ENCODE data around the gene CHADL.
A peak's percentile ranks its signal among the peaks of the same experiment; 100 is the strongest.

CHADL gene

GRCh38 chr22:41240377-41241132 is at the start of gene CHADL:
Gene CHADL, minus strand, starts transcription at chr22:41240931. Its CDS starts 50 bp downstream, at chr22:41240881.
- no peak within 1 kb of the TSS for H2AFZ ChIP-seq (ENCODE audit: low read length, unreplicated experiment)
- H3K79me2 ChIP-seq (ENCODE audit: control insufficient read depth, insufficient read depth, low read length, unreplicated experiment), result no peaks in the 10 kb centered on the region
- no peaks in the 10 kb centered on the region for H3K27me3 ChIP-seq (ENCODE audit: insufficient read depth, low read length)
- H3K4me3 ChIP-seq (ENCODE audit: low read depth, low read length), result no peak within 1 kb of the TSS
- H3K27ac ChIP-seq (ENCODE audit: low read depth, low read length), result no peak within 1 kb of the TSS
- no peaks in the 10 kb centered on the region for H3K36me3 ChIP-seq (ENCODE audit: insufficient read depth, low read length)
- no peaks in the 10 kb centered on the region for H3K4me1 ChIP-seq (ENCODE audit: control insufficient read depth, insufficient read depth, low read length, unreplicated experiment)

DNA sequence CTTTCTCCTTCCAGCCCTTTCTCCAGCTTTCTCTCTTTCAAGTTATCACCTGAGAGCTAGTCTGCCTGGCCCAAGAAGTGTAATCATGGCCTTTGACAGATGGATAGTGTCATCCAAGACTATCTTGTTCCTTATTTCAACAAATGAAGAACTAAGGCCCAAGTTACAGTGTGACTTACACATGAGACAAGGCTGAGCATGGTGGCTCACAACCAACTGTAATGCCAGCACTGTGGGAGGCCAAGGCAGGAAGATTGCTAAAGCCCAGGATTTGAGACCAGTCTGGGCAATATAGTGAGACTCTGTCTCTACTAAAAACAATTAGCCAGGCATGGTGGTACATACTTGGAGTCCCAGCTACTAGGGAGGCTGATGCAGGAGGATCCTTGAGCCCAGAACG is 48.9 kb upstream of the CHADL start:
- Histone ChIP-seq H3K36me3 (ENCODE audit: insufficient read depth, low read length) (no peaks in the 10 kb centered on the region), H3K27me3 (ENCODE audit: insufficient read depth, low read length) (no peaks in the 10 kb centered on the region), H3K79me2 (ENCODE audit: control insufficient read depth, insufficient read depth, low read length, unreplicated experiment) (peaks cover 5% of the 10 kb centered on the region), H2AFZ (ENCODE audit: low read length, unreplicated experiment) (no peak overlapping the region), H3K27ac (ENCODE audit: low read depth, low read length) (peak overlapping the region; percentile 81), H3K4me1 (ENCODE audit: control insufficient read depth, insufficient read depth, low read length, unreplicated experiment) (peaks cover 36% of the 10 kb centered on the region), H3K4me3 (ENCODE audit: low read depth, low read length) (no peak overlapping the region)

DNA sequence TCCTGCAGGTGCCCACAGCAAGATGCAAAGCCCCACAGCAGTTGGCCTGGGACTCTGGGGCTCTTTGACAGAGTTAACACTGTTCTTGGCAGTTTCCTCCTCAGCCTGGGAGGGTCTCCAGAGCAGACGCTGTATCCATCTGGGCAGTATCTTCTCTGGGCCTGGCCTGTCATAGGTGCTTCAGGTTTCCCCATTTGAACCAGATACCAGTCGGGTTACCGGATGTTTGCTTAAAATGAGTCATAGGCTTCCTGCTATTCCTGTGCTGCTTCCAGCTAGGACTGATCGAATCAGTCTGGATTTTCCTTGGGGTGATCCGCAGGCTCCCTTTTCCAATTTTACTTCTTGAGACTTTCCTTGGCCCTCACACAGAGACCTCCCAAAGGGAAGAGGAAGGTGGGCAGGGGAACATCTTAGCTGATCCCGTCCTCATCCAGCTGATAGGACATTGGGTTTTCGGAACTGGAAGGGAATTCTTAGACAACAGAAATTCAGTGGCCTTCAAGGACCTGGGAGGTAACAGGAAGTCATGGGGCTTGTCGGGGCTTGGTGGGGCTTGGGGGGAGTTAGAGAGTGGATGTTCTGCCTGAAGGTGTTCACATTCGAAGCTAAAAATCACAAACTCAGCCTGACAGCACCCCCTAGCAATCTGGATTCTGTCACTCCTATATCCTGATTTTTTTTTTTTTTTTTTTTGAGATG is 47.7 kb upstream of the CHADL start:
- peak overlapping the region; percentile 90 for H3K27ac ChIP-seq (ENCODE audit: low read depth, low read length)
- no peaks in the 10 kb centered on the region for H3K27me3 ChIP-seq (ENCODE audit: insufficient read depth, low read length)
- peaks cover 42% of the 10 kb centered on the region for H3K4me1 ChIP-seq (ENCODE audit: control insufficient read depth, insufficient read depth, low read length, unreplicated experiment)
- peaks cover 14% of the 10 kb centered on the region for H3K79me2 ChIP-seq (ENCODE audit: control insufficient read depth, insufficient read depth, low read length, unreplicated experiment)
- no peak overlapping the region for H2AFZ ChIP-seq (ENCODE audit: low read length, unreplicated experiment)
- no peaks in the 10 kb centered on the region for H3K36me3 ChIP-seq (ENCODE audit: insufficient read depth, low read length)
- peak overlapping the region; percentile 47 for H3K4me3 ChIP-seq (ENCODE audit: low read depth, low read length)

DNA sequence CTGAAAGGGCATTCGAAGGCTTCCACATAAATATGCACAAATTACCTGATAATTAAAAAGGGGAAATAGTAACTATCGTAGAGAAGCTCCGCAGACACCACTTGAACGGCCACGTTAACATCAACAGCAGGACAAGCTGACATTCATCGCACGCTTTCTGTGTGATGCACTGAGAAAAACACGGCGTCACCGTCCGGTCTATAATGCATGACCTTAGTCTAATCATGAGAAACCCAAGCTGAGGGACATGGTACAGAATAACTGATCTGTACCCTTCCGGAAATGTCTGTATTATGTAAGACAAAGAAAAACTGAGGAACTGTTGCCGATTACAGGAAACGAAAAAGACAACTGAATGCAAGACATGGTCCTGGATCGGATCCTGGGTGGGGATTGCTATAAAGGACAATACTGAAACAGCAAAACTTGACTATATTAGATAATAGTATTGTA is 45.9 kb upstream of the CHADL start:
- Histone ChIP-seq H3K79me2 (ENCODE audit: control insufficient read depth, insufficient read depth, low read length, unreplicated experiment) (peaks cover 29% of the 10 kb centered on the region), H3K4me3 (ENCODE audit: low read depth, low read length) (peak overlapping the region; percentile 84), H2AFZ (ENCODE audit: low read length, unreplicated experiment) (no peak overlapping the region), H3K36me3 (ENCODE audit: insufficient read depth, low read length) (peaks cover 7% of the 10 kb centered on the region; the same call in 1 of the 2 replicates), H3K27ac (ENCODE audit: low read depth, low read length) (peak overlapping the region; percentile 57), H3K27me3 (ENCODE audit: insufficient read depth, low read length) (no peaks in the 10 kb centered on the region), H3K4me1 (ENCODE audit: control insufficient read depth, insufficient read depth, low read length, unreplicated experiment) (peaks cover 42% of the 10 kb centered on the region)

GRCh38 chr22:41285820-41286638 is 45.3 kb upstream of the CHADL start, which contains the start of gene RANGAP1:
Gene RANGAP1, minus strand, starts transcription at chr22:41286187. Its CDS starts 5,143 bp downstream, at chr22:41281044.
- Histone ChIP-seq H3K79me2 (ENCODE audit: control insufficient read depth, insufficient read depth, low read length, unreplicated experiment) (peaks cover 35% of the 10 kb centered on the region), H3K27me3 (ENCODE audit: insufficient read depth, low read length) (no peaks in the 10 kb centered on the region), H3K36me3 (ENCODE audit: insufficient read depth, low read length) (peaks cover 7% of the 10 kb centered on the region; the same call in 1 of the 2 replicates), H3K4me3 (ENCODE audit: low read depth, low read length) (peak within 1 kb of the TSS; percentile 84), H2AFZ (ENCODE audit: low read length, unreplicated experiment) (peak within 1 kb of the TSS; percentile 70), H3K27ac (ENCODE audit: low read depth, low read length) (peak within 1 kb of the TSS; percentile 89), H3K4me1 (ENCODE audit: control insufficient read depth, insufficient read depth, low read length, unreplicated experiment) (peaks cover 45% of the 10 kb centered on the region)

DNA sequence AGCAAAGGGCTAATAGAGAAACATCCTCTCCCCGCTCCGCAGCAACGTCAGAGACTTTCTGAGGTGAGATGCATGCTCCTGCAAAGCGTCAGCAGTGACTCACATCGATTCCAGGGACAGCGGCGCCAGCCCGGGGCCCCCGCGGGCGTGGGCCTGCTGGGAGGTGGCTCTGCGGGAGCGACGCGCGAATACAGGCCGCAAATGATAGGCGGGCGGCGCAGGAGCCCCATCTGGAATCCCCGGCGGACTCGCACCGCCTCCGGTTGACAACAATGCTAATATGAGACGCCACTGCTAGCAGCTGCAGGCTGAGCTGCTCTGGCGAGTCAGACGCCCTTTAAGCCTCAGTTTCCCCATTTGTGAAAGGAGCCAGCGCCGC is 44.7 kb upstream of the CHADL start:
- Histone ChIP-seq H3K27ac (ENCODE audit: low read depth, low read length) (peak overlapping the region; percentile 89), H2AFZ (ENCODE audit: low read length, unreplicated experiment) (peak overlapping the region; percentile 70), H3K79me2 (ENCODE audit: control insufficient read depth, insufficient read depth, low read length, unreplicated experiment) (peaks cover 39% of the 10 kb centered on the region), H3K4me3 (ENCODE audit: low read depth, low read length) (peak overlapping the region; percentile 84), H3K27me3 (ENCODE audit: insufficient read depth, low read length) (no peaks in the 10 kb centered on the region), H3K4me1 (ENCODE audit: control insufficient read depth, insufficient read depth, low read length, unreplicated experiment) (peaks cover 39% of the 10 kb centered on the region), H3K36me3 (ENCODE audit: insufficient read depth, low read length) (peaks cover 7% of the 10 kb centered on the region; the same call in 1 of the 2 replicates)

DNA sequence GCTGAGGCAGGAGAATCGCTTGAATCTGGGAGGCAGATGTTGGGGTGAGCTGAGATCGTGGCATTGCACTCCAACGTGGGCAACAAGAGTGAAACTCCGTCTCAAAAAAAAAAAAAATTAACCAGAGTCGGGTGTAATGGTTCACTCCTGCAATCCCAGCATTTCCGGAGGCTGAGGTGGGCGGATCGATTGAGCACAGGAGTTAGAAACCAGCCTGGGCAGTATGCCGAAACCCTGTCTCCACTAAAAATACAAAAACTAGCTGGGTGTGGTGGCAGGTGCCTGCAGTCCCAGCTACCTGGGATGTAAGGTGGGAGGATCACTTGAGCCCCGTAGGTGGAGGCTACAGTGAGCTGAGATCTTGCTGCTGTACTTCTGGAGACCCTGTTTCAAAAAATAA is 43.7 kb upstream of the CHADL start:
- no peaks in the 10 kb centered on the region for H3K27me3 ChIP-seq (ENCODE audit: insufficient read depth, low read length)
- no peak overlapping the region for H2AFZ ChIP-seq (ENCODE audit: low read length, unreplicated experiment)
- peaks cover 31% of the 10 kb centered on the region for H3K4me1 ChIP-seq (ENCODE audit: control insufficient read depth, insufficient read depth, low read length, unreplicated experiment)
- peaks cover 7% of the 10 kb centered on the region; the same call in 1 of the 2 replicates for H3K36me3 ChIP-seq (ENCODE audit: insufficient read depth, low read length)
- H3K79me2 ChIP-seq (ENCODE audit: control insufficient read depth, insufficient read depth, low read length, unreplicated experiment), result peaks cover 46% of the 10 kb centered on the region
- H3K4me3 ChIP-seq (ENCODE audit: low read depth, low read length), result peak overlapping the region; percentile 84
- peak overlapping the region; percentile 89; the same call in 1 of the 2 replicates for H3K27ac ChIP-seq (ENCODE audit: low read depth, low read length)

GRCh38 chr22:41280854-41281253 is 40.1 kb upstream of the CHADL start:
- Histone ChIP-seq H3K27me3 (ENCODE audit: insufficient read depth, low read length) (no peaks in the 10 kb centered on the region), H2AFZ (ENCODE audit: low read length, unreplicated experiment) (no peak overlapping the region), H3K79me2 (ENCODE audit: control insufficient read depth, insufficient read depth, low read length, unreplicated experiment) (peaks cover 54% of the 10 kb centered on the region), H3K27ac (ENCODE audit: low read depth, low read length) (no peak overlapping the region), H3K36me3 (ENCODE audit: insufficient read depth, low read length) (peaks cover 16% of the 10 kb centered on the region), H3K4me1 (ENCODE audit: control insufficient read depth, insufficient read depth, low read length, unreplicated experiment) (peaks cover 12% of the 10 kb centered on the region), H3K4me3 (ENCODE audit: low read depth, low read length) (no peak overlapping the region)

GRCh38 chr22:41280065-41280464 is 39.3 kb upstream of the CHADL start:
- Histone ChIP-seq H2AFZ (ENCODE audit: low read length, unreplicated experiment) (no peak overlapping the region), H3K27ac (ENCODE audit: low read depth, low read length) (no peak overlapping the region), H3K4me1 (ENCODE audit: control insufficient read depth, insufficient read depth, low read length, unreplicated experiment) (peaks cover 12% of the 10 kb centered on the region), H3K79me2 (ENCODE audit: control insufficient read depth, insufficient read depth, low read length, unreplicated experiment) (peaks cover 53% of the 10 kb centered on the region), H3K36me3 (ENCODE audit: insufficient read depth, low read length) (peaks cover 18% of the 10 kb centered on the region), H3K27me3 (ENCODE audit: insufficient read depth, low read length) (no peaks in the 10 kb centered on the region), H3K4me3 (ENCODE audit: low read depth, low read length) (no peak overlapping the region)

- Histone ChIP-seq H3K27ac (ENCODE audit: low read depth, low read length) (no peak overlapping the region), H2AFZ (ENCODE audit: low read length, unreplicated experiment) (no peak overlapping the region), H3K36me3 (ENCODE audit: insufficient read depth, low read length) (peaks cover 10% of the 10 kb centered on the region; the same call in 1 of the 2 replicates), H3K4me1 (ENCODE audit: control insufficient read depth, insufficient read depth, low read length, unreplicated experiment) (no peaks in the 10 kb centered on the region), H3K4me3 (ENCODE audit: low read depth, low read length) (no peak overlapping the region), H3K79me2 (ENCODE audit: control insufficient read depth, insufficient read depth, low read length, unreplicated experiment) (peaks cover 9% of the 10 kb centered on the region), H3K27me3 (ENCODE audit: insufficient read depth, low read length) (no peaks in the 10 kb centered on the region)
These were observed 34.1 kb upstream of the CHADL start for GRCh38 chr22:41274856-41275255.
